ENCODE measurements around the gene FBXL19. TPM values are rescaled to one million over a fixed set of nuclear protein-coding genes. Genes with fewer than 3 reads are reported as not detected.

FBXL19 gene
- polyA plus RNA-seq, 1 donor: 17.6 TPM

- H3K36me3 ChIP-seq (ENCODE audit: control insufficient read depth, insufficient read depth, low read length): peaks cover 28% of the 10 kb centered on the region
- H3K9me3 ChIP-seq (ENCODE audit: control insufficient read depth, low read depth, low read length): no peaks in the 10 kb centered on the region
- no peaks in the 10 kb centered on the region for H3K27me3 ChIP-seq (ENCODE audit: control insufficient read depth, insufficient read depth, low read length)
- peaks cover 22% of the 10 kb centered on the region for H3K4me1 ChIP-seq (ENCODE audit: control insufficient read depth, insufficient read depth, low read length)
- peak overlapping the region; percentile 81 for H3K27ac ChIP-seq (ENCODE audit: low read length)
- peak overlapping the region; percentile 63 for H3K4me3 ChIP-seq (ENCODE audit: low read length)
- 0% methylated on average over 1 of the region's 44 CpGs for WGBS (ENCODE audit: insufficient coverage, low lambda C conversion rate)
- peak; percentile 97 to 98 for DNase-seq
These were observed 24.7 kb downstream of the FBXL19 start for GRCh38 chr16:30947859-30948666.

DNA sequence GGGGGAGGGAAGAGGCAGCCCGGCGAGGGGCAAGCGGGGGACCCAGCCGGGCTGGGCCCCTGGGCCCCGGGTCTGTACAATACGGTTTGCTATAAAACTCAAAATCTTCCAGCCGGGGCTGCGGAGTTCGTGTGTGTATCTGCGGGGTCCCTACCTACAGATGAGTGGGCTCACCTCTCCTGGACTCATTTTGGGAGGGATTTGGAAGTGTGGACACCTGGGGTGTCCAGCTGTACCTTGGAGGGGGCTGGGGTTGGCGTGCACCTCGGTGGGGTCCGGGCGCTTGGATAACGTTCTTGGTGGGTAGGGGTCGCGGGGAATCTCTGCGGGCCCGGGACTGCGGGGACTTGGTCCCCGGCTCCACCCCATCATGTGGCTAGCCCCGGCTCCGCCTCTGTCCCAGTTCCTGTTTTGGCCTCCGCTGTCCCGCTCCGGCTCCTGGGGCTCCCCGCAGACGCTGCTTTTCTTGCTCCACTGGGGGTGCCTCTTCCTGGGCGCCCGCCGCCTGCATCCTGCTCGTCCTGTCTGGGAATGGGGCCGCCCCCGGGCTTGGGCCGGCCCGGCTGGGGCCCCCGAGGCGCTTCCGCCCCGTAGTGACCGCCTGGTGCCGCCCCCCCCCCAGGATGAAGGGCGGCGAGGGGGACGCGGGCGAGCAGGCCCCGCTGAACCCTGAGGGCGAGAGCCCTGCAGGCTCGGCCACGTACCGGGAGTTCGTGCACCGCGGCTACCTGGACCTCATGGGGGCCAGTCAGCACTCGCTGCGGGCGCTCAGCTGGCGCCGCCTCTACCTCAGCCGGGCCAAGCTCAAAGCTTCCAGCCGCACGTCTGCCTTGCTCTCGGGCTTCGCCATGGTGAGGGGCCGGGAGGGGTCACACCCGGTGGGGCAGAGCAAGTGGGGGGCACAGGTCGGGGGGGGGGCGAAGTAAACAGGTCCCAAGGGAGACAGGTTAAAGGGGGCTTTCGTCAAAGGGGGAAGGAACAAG, 25.6 kb downstream of the FBXL19 start, which contains the start of gene ORAI3:
Gene ORAI3, plus strand, starts transcription at position 402 of the 983 bp plus-strand sequence. Its CDS starts 222 bp downstream, at position 624.
- Histone ChIP-seq H3K27me3 (ENCODE audit: control insufficient read depth, insufficient read depth, low read length) (no peaks in the 10 kb centered on the region), H3K9me3 (ENCODE audit: control insufficient read depth, low read depth, low read length) (no peaks in the 10 kb centered on the region), H3K27ac (ENCODE audit: low read length) (peak within 1 kb of the TSS; percentile 81), H3K36me3 (ENCODE audit: control insufficient read depth, insufficient read depth, low read length) (peaks cover 27% of the 10 kb centered on the region), H3K4me1 (ENCODE audit: control insufficient read depth, insufficient read depth, low read length) (peaks cover 25% of the 10 kb centered on the region), H3K4me3 (ENCODE audit: low read length) (peak within 1 kb of the TSS; percentile 63)
- peak; percentile 55 to 79 for DNase-seq
- WGBS (ENCODE audit: insufficient coverage, low lambda C conversion rate): no CpG with 5 or more reads among the region's 70 CpGs

GRCh38 chr16:30949650-30950515, 26.5 kb downstream of the FBXL19 start:
- Histone ChIP-seq H3K9me3 (ENCODE audit: control insufficient read depth, low read depth, low read length) (no peaks in the 10 kb centered on the region), H3K4me1 (ENCODE audit: control insufficient read depth, insufficient read depth, low read length) (peaks cover 32% of the 10 kb centered on the region), H3K36me3 (ENCODE audit: control insufficient read depth, insufficient read depth, low read length) (peaks cover 22% of the 10 kb centered on the region), H3K27ac (ENCODE audit: low read length) (peak overlapping the region; percentile 81), H3K4me3 (ENCODE audit: low read length) (peak overlapping the region; percentile 63), H3K27me3 (ENCODE audit: control insufficient read depth, insufficient read depth, low read length) (no peaks in the 10 kb centered on the region)
- WGBS (ENCODE audit: insufficient coverage, low lambda C conversion rate): 0% methylated on average over 3 of the region's 21 CpGs
- DNase-seq: peak; percentile 86

DNA sequence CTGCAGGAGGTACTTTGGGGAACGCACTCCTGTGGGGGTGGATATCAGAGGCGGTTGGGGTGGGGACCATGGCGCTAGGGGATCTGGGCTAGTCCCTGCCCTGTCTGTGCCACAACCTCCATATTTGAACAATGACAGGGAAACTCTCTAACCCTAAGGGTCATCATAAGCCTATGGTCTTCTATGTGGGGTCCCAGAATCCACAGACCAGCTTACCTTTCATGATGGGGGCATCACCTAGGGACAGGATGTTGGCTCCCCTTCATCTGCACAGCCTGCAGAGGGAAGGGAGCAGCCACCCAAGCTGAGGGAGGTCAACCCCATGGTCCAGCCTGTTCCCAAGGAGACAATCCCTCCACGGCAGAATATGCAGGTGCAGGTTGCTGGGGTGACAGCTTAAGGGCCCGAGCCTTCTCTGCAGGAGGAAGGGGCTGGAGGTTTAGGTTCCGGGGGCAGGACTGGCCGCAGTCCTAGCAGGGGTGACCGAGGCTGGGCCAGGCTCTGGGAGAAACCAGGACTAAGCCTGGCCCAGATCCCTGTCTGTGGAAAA, 27.2 kb downstream of the FBXL19 start:
- H3K9me3 ChIP-seq (ENCODE audit: control insufficient read depth, low read depth, low read length): no peaks in the 10 kb centered on the region
- peak overlapping the region; percentile 63 for H3K4me3 ChIP-seq (ENCODE audit: low read length)
- H3K36me3 ChIP-seq (ENCODE audit: control insufficient read depth, insufficient read depth, low read length): peaks cover 19% of the 10 kb centered on the region
- peak overlapping the region; percentile 81 for H3K27ac ChIP-seq (ENCODE audit: low read length)
- DNase-seq: no peak
- peaks cover 37% of the 10 kb centered on the region for H3K4me1 ChIP-seq (ENCODE audit: control insufficient read depth, insufficient read depth, low read length)
- no CpG with 5 or more reads among the region's 8 CpGs for WGBS (ENCODE audit: insufficient coverage, low lambda C conversion rate)
- H3K27me3 ChIP-seq (ENCODE audit: control insufficient read depth, insufficient read depth, low read length): no peaks in the 10 kb centered on the region

DNA sequence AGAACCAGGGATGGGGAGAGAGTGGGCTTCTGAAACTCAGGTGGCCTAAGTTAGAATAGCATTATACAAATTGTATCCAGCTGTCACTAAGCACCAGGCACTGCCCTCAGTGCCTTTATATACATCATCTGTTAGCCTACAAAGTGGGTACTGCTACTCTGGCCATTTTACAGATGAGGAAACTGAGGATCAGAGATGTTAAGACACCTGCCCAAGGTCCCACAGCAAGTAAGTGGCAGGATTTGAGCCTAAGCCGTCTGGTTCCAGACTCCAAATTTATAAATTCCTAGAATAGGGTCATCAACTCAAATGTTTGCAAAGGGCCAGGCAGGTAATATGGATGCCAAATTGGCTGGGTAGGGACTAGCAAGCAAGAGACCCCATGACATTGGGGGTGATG, 27.8 kb downstream of the FBXL19 start:
- WGBS (ENCODE audit: insufficient coverage, low lambda C conversion rate): no CpG with 5 or more reads among the region's 1 CpG
- H3K27me3 ChIP-seq (ENCODE audit: control insufficient read depth, insufficient read depth, low read length): no peaks in the 10 kb centered on the region
- H3K9me3 ChIP-seq (ENCODE audit: control insufficient read depth, low read depth, low read length): no peaks in the 10 kb centered on the region
- no peak overlapping the region for H3K4me3 ChIP-seq (ENCODE audit: low read length)
- no peak overlapping the region for H3K27ac ChIP-seq (ENCODE audit: low read length)
- no peak for DNase-seq
- H3K4me1 ChIP-seq (ENCODE audit: control insufficient read depth, insufficient read depth, low read length): peaks cover 37% of the 10 kb centered on the region
- peaks cover 16% of the 10 kb centered on the region for H3K36me3 ChIP-seq (ENCODE audit: control insufficient read depth, insufficient read depth, low read length)

- peaks cover 16% of the 10 kb centered on the region for H3K36me3 ChIP-seq (ENCODE audit: control insufficient read depth, insufficient read depth, low read length)
- no peak for DNase-seq
- WGBS (ENCODE audit: insufficient coverage, low lambda C conversion rate): 100% methylated on average over 1 of the region's 3 CpGs
- no peak overlapping the region for H3K27ac ChIP-seq (ENCODE audit: low read length)
- peaks cover 39% of the 10 kb centered on the region for H3K4me1 ChIP-seq (ENCODE audit: control insufficient read depth, insufficient read depth, low read length)
- H3K9me3 ChIP-seq (ENCODE audit: control insufficient read depth, low read depth, low read length): no peaks in the 10 kb centered on the region
- no peak overlapping the region for H3K4me3 ChIP-seq (ENCODE audit: low read length)
- no peaks in the 10 kb centered on the region for H3K27me3 ChIP-seq (ENCODE audit: control insufficient read depth, insufficient read depth, low read length)
These were observed 28.4 kb downstream of the FBXL19 start for GRCh38 chr16:30951750-30952149.

GRCh38 chr16:30953111-30953510, 29.7 kb downstream of the FBXL19 start:
- Histone ChIP-seq H3K4me1 (ENCODE audit: control insufficient read depth, insufficient read depth, low read length) (peaks cover 38% of the 10 kb centered on the region), H3K27me3 (ENCODE audit: control insufficient read depth, insufficient read depth, low read length) (no peaks in the 10 kb centered on the region), H3K9me3 (ENCODE audit: control insufficient read depth, low read depth, low read length) (no peaks in the 10 kb centered on the region), H3K27ac (ENCODE audit: low read length) (no peak overlapping the region), H3K4me3 (ENCODE audit: low read length) (no peak overlapping the region), H3K36me3 (ENCODE audit: control insufficient read depth, insufficient read depth, low read length) (peaks cover 12% of the 10 kb centered on the region)
- no CpG with 5 or more reads among the region's 9 CpGs for WGBS (ENCODE audit: insufficient coverage, low lambda C conversion rate)
- no peak for DNase-seq

- no CpG with 5 or more reads among the region's 15 CpGs for WGBS (ENCODE audit: insufficient coverage, low lambda C conversion rate)
- Histone ChIP-seq H3K9me3 (ENCODE audit: control insufficient read depth, low read depth, low read length) (no peaks in the 10 kb centered on the region), H3K27me3 (ENCODE audit: control insufficient read depth, insufficient read depth, low read length) (no peaks in the 10 kb centered on the region), H3K4me3 (ENCODE audit: low read length) (no peak overlapping the region), H3K36me3 (ENCODE audit: control insufficient read depth, insufficient read depth, low read length) (peaks cover 12% of the 10 kb centered on the region), H3K4me1 (ENCODE audit: control insufficient read depth, insufficient read depth, low read length) (peaks cover 41% of the 10 kb centered on the region), H3K27ac (ENCODE audit: low read length) (no peak overlapping the region)
- DNase-seq: peak; percentile 75 to 85
These were observed 30.2 kb downstream of the FBXL19 start for GRCh38 chr16:30953511-30954124.

- H3K4me3 ChIP-seq (ENCODE audit: low read length): no peak overlapping the region
- H3K27ac ChIP-seq (ENCODE audit: low read length): peak overlapping the region; percentile 15
- H3K27me3 ChIP-seq (ENCODE audit: control insufficient read depth, insufficient read depth, low read length): no peaks in the 10 kb centered on the region
- no CpG with 5 or more reads among the region's 8 CpGs for WGBS (ENCODE audit: insufficient coverage, low lambda C conversion rate)
- DNase-seq: peak in 1 of 2 donors; percentile 56
- H3K4me1 ChIP-seq (ENCODE audit: control insufficient read depth, insufficient read depth, low read length): peaks cover 42% of the 10 kb centered on the region
- H3K9me3 ChIP-seq (ENCODE audit: control insufficient read depth, low read depth, low read length): no peaks in the 10 kb centered on the region
- H3K36me3 ChIP-seq (ENCODE audit: control insufficient read depth, insufficient read depth, low read length): peaks cover 21% of the 10 kb centered on the region
These were observed 31.6 kb downstream of the FBXL19 start for GRCh38 chr16:30954993-30955392.

Measured in large intestine (tissue), 3 donors.